SH-SY5Y (cell line): ENCODE data around the gene FAM199X.

Experiments
- GATA2 ChIP-seq: IDR thresholded peaks from 2 replicates; pipeline ENCODE4 v1.6.1; 2011; ENCODE audit warnings: mild to moderate bottlenecking, low read depth, low read length
- GATA3 ChIP-seq: IDR thresholded peaks from 2 replicates; pipeline ENCODE4 v1.6.1; 2011; ENCODE audit warnings: low read depth, mild to moderate bottlenecking, low read length, moderate library complexity

- TF ChIP-seq GATA3 (no peak), GATA2 (no peak)
Measured at GRCh38 chrX:104195489-104196084, 29.3 kb downstream of the FAM199X start.
